Smooth muscle cell (in vitro differentiated cells): ENCODE results near the gene MROH2A. TPM values are rescaled to one million over a fixed set of nuclear protein-coding genes. Genes with fewer than 3 reads are reported as not detected.

Source experiments
- DNase-seq: peaks from one replicate; lab custom pipeline; 2025; ENCODE audit not compliant: unreplicated experiment; lab: John Stamatoyannopoulos, UW
- H2AFZ ChIP-seq: fragments of 200-600 bp; sonication (generic); 2 replicates; pipeline ENCODE4 v1.6.0; 2016; ENCODE audit warnings: antibody characterized with exemption, low read depth, mild to moderate bottlenecking
- H3F3A ChIP-seq: fragments of 200-600 bp; sonication (generic); 2 replicates; pipeline ENCODE4 v1.6.0; 2017; ENCODE audit warnings: antibody characterized with exemption, low read depth
- H3K27ac ChIP-seq: fragments of 200-600 bp; sonication (generic); 2 replicates; pipeline ENCODE4 v1.5.1; 2016; ENCODE audit warnings: low read depth, mild to moderate bottlenecking
- H3K27me3 ChIP-seq: fragments of 200-600 bp; sonication (generic); 2 replicates; pipeline ENCODE4 v1.6.1; 2016; ENCODE audit warnings: low read depth, mild to moderate bottlenecking
- H3K36me3 ChIP-seq: fragments of 200-600 bp; sonication (generic); 2 replicates; pipeline ENCODE4 v1.5.1; 2016; ENCODE audit warnings: low read depth
- H3K4me1 ChIP-seq: fragments of 200-600 bp; sonication (generic); 2 replicates; pipeline ENCODE4 v1.5.1; 2016; ENCODE audit warnings: low read depth
- H3K4me2 ChIP-seq: fragments of 200-600 bp; sonication (generic); 2 replicates; pipeline ENCODE4 v1.6.0; 2016; ENCODE audit warnings: mild to moderate bottlenecking
- H3K4me3 ChIP-seq: fragments of 200-600 bp; sonication (generic); 2 replicates; pipeline ENCODE4 v1.5.1; 2016; ENCODE audit warnings: mild to moderate bottlenecking
- H3K79me2 ChIP-seq: fragments of 200-600 bp; sonication (generic); 2 replicates; pipeline ENCODE4 v1.6.0; 2016; ENCODE audit warnings: low read depth, mild to moderate bottlenecking
- H3K9ac ChIP-seq: fragments of 200-600 bp; sonication (generic); 2 replicates; pipeline ENCODE4 v1.6.0; 2016; ENCODE audit warnings: low read depth
- H3K9me3 ChIP-seq: fragments of 200-600 bp; sonication (generic); replicated peaks from 2 replicates; pipeline ENCODE4 v1.5.1; 2016; ENCODE audit warnings: low read depth
- H4K20me1 ChIP-seq: fragments of 200-600 bp; sonication (generic); 2 replicates; pipeline ENCODE4 v1.6.0; 2016; ENCODE audit warnings: low read depth
- CTCF ChIP-seq: fragments of 200-600 bp; sonication (generic); IDR thresholded peaks from 2 replicates; pipeline ENCODE4 v1.5.1; 2017; ENCODE audit warnings: borderline replicate concordance, mild to moderate bottlenecking, antibody characterized with exemption; ENCODE audit not compliant: insufficient read depth, poor library complexity, severe bottlenecking
- WGBS: methylation state at CpG from one replicate; pipeline ENCODE4 v1.1.7; 2016; ENCODE audit warnings: low lambda C conversion rate; 5-methylcytosine and 5-hydroxymethylcytosine counted together
- polyA plus RNA-seq: library from polyadenylated mRNA; unstranded; fragments of >200 nt; fragmentation: Nextera tagmentation; extraction: Ambion mirVana; gene quantifications from 2 replicates; pipeline ENCODE4 v1.2.1, GENCODE V29; 2016
- total RNA-seq: library from RNA; depleted of rRNA; stranded (reverse); fragments of >200 nt; gene quantifications from 2 replicates; pipeline ENCODE4 v1.2.3, GENCODE V29; 2014

The MROH2A gene
- total and polyA plus RNA-seq, 2 experiments from 2014 or later: not detected

GRCh38 chr2:233819884-233820773, 42.0 kb downstream of the MROH2A start:
- Histone ChIP-seq H2AFZ (no peak overlapping the region), H3K4me3 (no peak overlapping the region), H3K9ac (no peak overlapping the region), H3F3A (no peaks in the 10 kb centered on the region), H3K4me2 (no peak overlapping the region), H4K20me1 (no peaks in the 10 kb centered on the region), H3K27ac (no peak overlapping the region), H3K79me2 (no peaks in the 10 kb centered on the region), H3K4me1 (no peaks in the 10 kb centered on the region), H3K27me3 (no peaks in the 10 kb centered on the region), H3K36me3 (no peaks in the 10 kb centered on the region), H3K9me3 (no peaks in the 10 kb centered on the region)
- WGBS: 93% methylated on average over 14 of the region's 18 CpGs
- no peak for TF ChIP-seq CTCF
- no peak for DNase-seq

GRCh38 chr2:233820774-233821105, 42.6 kb downstream of the MROH2A start:
- Histone ChIP-seq H3K27ac (no peak overlapping the region), H3K36me3 (no peaks in the 10 kb centered on the region), H3K4me2 (no peak overlapping the region), H3K9ac (no peak overlapping the region), H3K4me1 (no peaks in the 10 kb centered on the region), H2AFZ (no peak overlapping the region), H3K4me3 (no peak overlapping the region), H3K9me3 (no peaks in the 10 kb centered on the region), H3F3A (no peaks in the 10 kb centered on the region), H3K79me2 (no peaks in the 10 kb centered on the region), H4K20me1 (no peaks in the 10 kb centered on the region), H3K27me3 (no peaks in the 10 kb centered on the region)
- TF ChIP-seq CTCF: no peak
- DNase-seq: no peak
- 87% methylated on average over 6 of the region's 6 CpGs for WGBS

- Histone ChIP-seq H3K4me1 (no peaks in the 10 kb centered on the region), H3K36me3 (no peaks in the 10 kb centered on the region), H3F3A (no peaks in the 10 kb centered on the region), H4K20me1 (no peaks in the 10 kb centered on the region), H3K4me2 (no peak overlapping the region), H2AFZ (no peak overlapping the region), H3K9me3 (no peaks in the 10 kb centered on the region), H3K9ac (no peak overlapping the region), H3K27me3 (no peaks in the 10 kb centered on the region), H3K27ac (no peak overlapping the region), H3K79me2 (no peaks in the 10 kb centered on the region), H3K4me3 (no peak overlapping the region)
- DNase-seq: no peak
- 100% methylated on average over 3 of the region's 3 CpGs for WGBS
- TF ChIP-seq CTCF: no peak
These were observed 43.1 kb downstream of the MROH2A start for GRCh38 chr2:233821196-233821595.

GRCh38 chr2:233821709-233822100, 43.6 kb downstream of the MROH2A start:
- H3K79me2 ChIP-seq: no peaks in the 10 kb centered on the region
- TF ChIP-seq CTCF: no peak
- H3K27ac ChIP-seq: no peak overlapping the region
- no peaks in the 10 kb centered on the region for H3F3A ChIP-seq
- no peak for DNase-seq
- H3K9ac ChIP-seq: no peak overlapping the region
- no peaks in the 10 kb centered on the region for H4K20me1 ChIP-seq
- H3K4me2 ChIP-seq: no peak overlapping the region
- no peak overlapping the region for H2AFZ ChIP-seq
- H3K4me1 ChIP-seq: no peaks in the 10 kb centered on the region
- no peaks in the 10 kb centered on the region for H3K36me3 ChIP-seq
- no peaks in the 10 kb centered on the region for H3K27me3 ChIP-seq
- 93% methylated on average over 8 of the region's 8 CpGs for WGBS
- no peak overlapping the region for H3K4me3 ChIP-seq
- H3K9me3 ChIP-seq: no peaks in the 10 kb centered on the region
